OCI-M2 (cell line): Measurements from ENCODE around the gene SMYD3.
"Not testable (repeated sequence)": the region's sequence is repeated elsewhere in the genome, so short reads cannot be mapped to it uniquely, and the experiment has no call there.

ENCODE experiments used
- DNase-seq: peaks from one replicate; lab custom pipeline; 2025; ENCODE audit not compliant: unreplicated experiment; lab: John Stamatoyannopoulos, UW

Gene SMYD3

GRCh38 chr1:246081138-246081702 is 425.9 kb downstream of the SMYD3 start:
- no peak for DNase-seq

DNA sequence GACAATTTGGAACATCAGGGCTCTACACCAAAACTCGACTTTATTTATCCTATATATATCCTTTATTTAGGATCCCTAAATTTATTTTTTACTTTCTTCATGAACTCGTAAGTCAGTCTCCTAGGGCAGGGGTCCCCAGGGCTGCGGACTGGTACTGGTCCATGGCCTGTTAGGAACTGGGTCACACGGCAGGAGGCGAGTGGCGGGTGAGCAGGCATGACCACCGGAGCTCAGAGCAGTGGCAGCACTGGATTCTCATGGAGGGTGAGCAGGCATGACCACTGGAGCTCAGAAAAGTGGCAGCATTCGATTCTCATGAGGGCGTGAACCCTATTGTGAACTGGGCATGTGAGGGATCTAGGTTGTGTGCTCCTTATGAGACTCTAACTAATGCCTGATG is 427.0 kb downstream of the SMYD3 start:
- DNase-seq: no peak

DNA sequence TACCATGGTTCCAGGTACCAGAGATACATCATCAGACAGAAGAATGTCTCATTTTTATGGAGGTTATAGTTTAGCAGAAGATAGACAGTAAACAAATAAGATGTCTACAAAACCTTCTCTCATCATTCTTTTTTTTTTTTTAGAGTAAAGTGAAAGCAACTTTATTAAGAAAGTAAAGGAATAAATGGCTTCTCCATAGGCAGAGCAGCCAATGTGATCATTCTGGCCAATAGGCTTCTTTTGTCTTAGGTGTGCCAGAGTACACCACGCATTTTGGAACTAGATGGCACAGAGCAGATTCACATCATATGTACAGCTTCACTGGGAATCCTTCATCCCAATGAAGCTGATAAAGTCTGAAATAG is 428.2 kb downstream of the SMYD3 start:
- no peak for DNase-seq

- DNase-seq: no peak
Measured at GRCh38 chr1:246078126-246078887, 428.8 kb downstream of the SMYD3 start.

- no peak for DNase-seq
Measured at GRCh38 chr1:246077476-246077875, 429.6 kb downstream of the SMYD3 start.

DNA sequence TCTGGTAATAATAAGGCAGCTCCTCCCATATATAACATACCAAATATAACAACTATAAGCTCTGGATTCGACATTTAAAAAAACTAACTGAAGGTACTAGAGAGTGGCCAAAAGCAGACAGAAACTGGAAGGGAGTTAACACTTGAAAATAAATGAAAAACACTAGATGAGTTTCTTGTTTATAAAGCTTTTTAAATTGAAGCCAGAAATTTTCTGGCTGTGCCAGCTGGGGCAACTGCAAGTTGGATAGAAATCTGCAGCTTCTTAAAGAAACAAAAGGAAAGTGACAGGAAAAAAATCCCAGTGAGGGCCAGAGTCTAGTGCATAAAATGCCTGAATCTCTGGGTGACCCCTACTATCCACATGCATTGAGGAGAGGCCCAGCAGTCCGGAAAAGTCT is 432.7 kb downstream of the SMYD3 start:
- DNase-seq: no peak

- DNase-seq: no peak
Measured at GRCh38 chr1:246072456-246072955, 434.6 kb downstream of the SMYD3 start.

DNA sequence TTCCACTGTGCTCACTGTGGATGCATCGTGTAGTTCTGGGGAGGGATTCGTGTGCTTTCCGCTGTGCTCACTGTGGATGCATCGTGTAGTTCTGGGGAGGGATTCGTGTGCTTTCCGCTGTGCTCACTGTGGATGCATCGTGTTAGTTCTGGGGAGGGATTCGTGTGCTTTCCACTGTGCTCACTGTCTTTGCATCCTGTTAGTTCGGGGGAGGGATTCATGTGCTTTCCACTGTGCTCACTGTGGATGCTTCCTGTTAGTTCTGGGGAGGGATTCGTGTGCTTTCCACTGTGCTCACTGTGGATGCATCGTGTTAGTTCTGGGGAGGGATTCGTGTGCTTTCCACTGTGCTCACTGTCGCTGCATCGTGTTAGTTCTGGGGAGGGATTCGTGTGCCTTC is 435.1 kb downstream of the SMYD3 start:
- DNase-seq: not testable (repeated sequence)

- not testable (repeated sequence) for DNase-seq
Measured at GRCh38 chr1:246071561-246071960, 435.5 kb downstream of the SMYD3 start.

GRCh38 chr1:246069581-246069980 is 437.5 kb downstream of the SMYD3 start:
- DNase-seq: no peak

GRCh38 chr1:246068619-246069509 is 438.2 kb downstream of the SMYD3 start:
- DNase-seq: no peak

DNA sequence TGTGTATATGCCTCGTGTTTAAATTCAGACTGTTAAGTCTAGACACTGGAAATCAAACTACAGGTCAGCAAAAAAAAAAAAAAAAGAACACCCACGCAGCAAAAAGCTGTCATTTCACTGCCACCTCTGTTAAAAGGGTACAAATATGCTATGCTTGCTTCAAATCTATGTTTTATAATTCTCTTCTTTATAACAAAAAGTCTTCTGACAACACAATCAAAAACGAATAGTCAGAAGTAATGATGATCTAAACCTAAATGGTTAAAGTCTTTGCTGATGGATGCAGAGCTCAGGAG is 438.9 kb downstream of the SMYD3 start:
- DNase-seq: no peak

- DNase-seq: no peak
Measured at GRCh38 chr1:246067432-246068216, 439.5 kb downstream of the SMYD3 start.

- no peak for DNase-seq
Measured at GRCh38 chr1:246066573-246066972, 440.5 kb downstream of the SMYD3 start.

DNA sequence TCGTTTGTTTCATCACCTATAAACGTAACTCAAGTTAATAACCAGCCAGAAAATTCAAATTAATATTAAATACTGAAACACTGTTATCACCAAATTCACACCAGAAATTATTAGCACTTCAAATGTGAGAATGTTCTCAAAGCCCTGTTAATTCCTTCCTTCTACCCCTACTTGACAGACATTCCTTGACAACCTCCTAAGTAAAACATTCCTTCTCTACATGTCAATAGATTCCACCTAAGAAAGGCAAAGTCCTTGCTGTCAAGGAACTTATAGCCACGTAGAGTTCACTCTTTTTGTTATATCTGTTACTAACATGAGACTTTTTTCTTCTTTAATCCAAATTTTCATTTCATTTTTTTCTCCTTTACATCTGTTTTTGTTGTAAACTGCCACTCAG is 441.5 kb downstream of the SMYD3 start:
- no peak for DNase-seq

DNA sequence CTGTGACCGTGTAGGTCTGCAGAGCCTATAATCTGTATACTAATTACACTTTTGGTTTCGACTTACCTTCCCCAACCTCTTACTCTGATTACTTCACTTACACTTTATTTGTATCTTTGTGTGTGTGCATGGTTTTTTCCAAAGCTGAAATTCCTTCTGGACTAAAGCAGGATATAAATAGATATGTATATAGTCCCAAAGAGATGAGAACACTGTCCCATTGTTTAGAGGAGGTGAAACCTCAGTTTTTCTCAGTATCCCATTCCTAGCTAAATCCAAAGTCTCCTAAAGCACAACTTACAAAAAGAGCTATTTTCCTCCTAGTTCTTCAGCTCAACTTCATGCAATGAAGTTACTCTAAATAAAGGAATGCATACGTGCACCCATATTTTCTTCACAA is 442.2 kb downstream of the SMYD3 start:
- DNase-seq: no peak

DNA sequence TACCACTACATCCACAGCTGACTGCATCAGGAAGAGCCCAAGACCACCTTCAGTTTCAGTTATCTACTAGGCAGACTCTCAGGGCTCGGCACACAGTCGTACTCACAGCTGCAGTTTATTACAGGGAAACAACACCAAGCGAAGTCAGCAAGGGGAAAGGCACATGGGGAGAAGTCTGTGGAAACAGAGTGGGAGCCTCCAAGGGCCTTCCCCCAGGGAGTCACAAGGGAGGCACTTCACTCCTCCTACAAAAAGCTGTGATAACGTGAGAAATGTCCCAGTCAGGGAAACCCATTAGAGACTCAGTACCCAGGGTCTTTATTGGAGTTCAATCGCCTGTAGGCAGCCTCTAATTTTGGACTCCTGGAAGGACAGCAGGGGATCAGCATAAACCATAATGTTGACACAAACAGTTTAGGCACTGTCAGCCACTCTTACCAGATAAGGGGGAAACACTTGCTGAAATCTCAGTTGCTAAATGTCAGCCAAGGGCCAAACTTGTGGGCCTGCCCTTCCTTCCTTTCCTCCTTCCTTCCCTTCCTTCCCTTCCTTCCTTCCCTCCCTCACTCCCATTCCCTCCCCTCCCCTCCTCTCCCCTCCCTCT is 444.0 kb downstream of the SMYD3 start:
- DNase-seq: no peak

GRCh38 chr1:246058466-246058865 is 448.6 kb downstream of the SMYD3 start:
- no peak for DNase-seq

- DNase-seq: no peak
Measured at GRCh38 chr1:246052603-246053002, 454.5 kb downstream of the SMYD3 start.

DNA sequence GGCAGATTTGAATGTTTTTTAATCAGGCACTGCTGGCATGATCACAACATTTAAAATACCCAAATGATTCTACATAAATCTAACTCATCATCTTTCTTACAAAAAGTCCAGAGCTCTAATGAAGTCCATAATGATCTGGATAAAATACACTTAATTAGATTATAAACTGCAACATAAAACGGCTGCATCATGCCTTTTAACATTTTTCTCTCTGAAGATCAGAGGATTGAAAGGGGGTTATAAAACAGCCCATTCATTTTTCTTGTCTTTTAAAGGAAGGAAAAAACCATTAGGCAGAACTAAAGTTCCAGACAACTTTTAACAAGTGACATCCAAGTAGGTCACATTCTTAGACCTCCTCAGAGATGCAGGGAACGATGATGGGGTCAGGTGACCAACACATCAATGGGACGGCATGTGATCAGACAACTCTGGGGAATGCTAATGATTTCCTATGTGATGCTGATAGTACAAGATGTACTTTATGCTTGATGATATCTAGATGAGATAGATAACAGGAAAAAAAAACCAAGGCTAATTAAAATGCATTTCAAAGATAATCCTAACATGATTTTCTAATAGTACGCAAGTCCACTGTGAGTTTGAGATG is 455.1 kb downstream of the SMYD3 start:
- DNase-seq: no peak
